DOHH2 (cell line): Measurements from ENCODE around the gene TC2N.

Experiments
- H3F3A ChIP-seq: fragments of 200-600 bp; sonication (generic), shearing (Covaris generic); 2 replicates; pipeline ENCODE4 v1.6.0; 2016; ENCODE audit warnings: antibody characterized with exemption, mild to moderate bottlenecking; ENCODE audit not compliant: control insufficient read depth, insufficient read depth
- H3K27ac ChIP-seq: fragments of 200-600 bp; sonication (generic); 2 replicates; pipeline ENCODE4 v1.5.1; 2014; ENCODE audit warnings: low read depth, mild to moderate bottlenecking, low read length, moderate library complexity
- H3K27me3 ChIP-seq: fragments of 200-600 bp; sonication (generic); 2 replicates; pipeline ENCODE4 v1.6.1; 2014; ENCODE audit warnings: mild to moderate bottlenecking, low read length, mixed read lengths; ENCODE audit not compliant: control insufficient read depth
- H3K36me3 ChIP-seq: fragments of 200-600 bp; sonication (generic); 2 replicates; pipeline ENCODE4 v1.6.1; 2014; ENCODE audit warnings: mild to moderate bottlenecking, low read length, moderate library complexity, mixed read lengths; ENCODE audit not compliant: control insufficient read depth
- H3K4me1 ChIP-seq: fragments of 200-600 bp; sonication (generic); 2 replicates; pipeline ENCODE4 v1.6.1; 2014; ENCODE audit warnings: mild to moderate bottlenecking, low read length, mixed read lengths; ENCODE audit not compliant: control insufficient read depth
- H3K4me2 ChIP-seq: fragments of 200-600 bp; sonication (generic); 2 replicates; pipeline ENCODE4 v1.6.0; 2014; ENCODE audit warnings: mild to moderate bottlenecking, low read length, moderate library complexity
- H3K4me3 ChIP-seq: fragments of 200-600 bp; sonication (generic); 2 replicates; pipeline ENCODE4 v1.5.1; 2014; ENCODE audit warnings: mild to moderate bottlenecking, low read length, mixed read lengths
- H3K79me2 ChIP-seq: fragments of 200-600 bp; sonication (generic); 2 replicates; pipeline ENCODE4 v1.6.1; 2014; ENCODE audit warnings: mild to moderate bottlenecking, low read length, mixed read lengths; ENCODE audit not compliant: control insufficient read depth
- H3K9me2 ChIP-seq: fragments of 200-600 bp; sonication (generic); replicated peaks from 2 replicates; pipeline ENCODE4 v1.6.1; 2014; ENCODE audit warnings: mild to moderate bottlenecking, low read length, mixed read lengths; ENCODE audit not compliant: control insufficient read depth
- H3K9me3 ChIP-seq: fragments of 200-600 bp; sonication (generic); 2 replicates; pipeline ENCODE4 v1.6.1; 2014; ENCODE audit warnings: antibody characterized with exemption, low read length, mixed read lengths; ENCODE audit not compliant: control insufficient read depth, insufficient read depth
- H4K20me1 ChIP-seq: fragments of 200-600 bp; sonication (generic); 2 replicates; pipeline ENCODE4 v1.6.0; 2014; ENCODE audit warnings: low read depth, mild to moderate bottlenecking, antibody characterized with exemption, low read length, moderate library complexity; ENCODE audit not compliant: control insufficient read depth, insufficient read depth
- CTCF ChIP-seq: fragments of 200-600 bp; sonication (generic); IDR thresholded peaks from one replicate; pipeline ENCODE4 v1.5.1; 2014; ENCODE audit warnings: antibody characterized with exemption, mild to moderate bottlenecking, low read depth, low read length; ENCODE audit not compliant: poor library complexity, severe bottlenecking
- EZH2phosphoT487 ChIP-seq: fragments of 200-600 bp; sonication (generic); IDR thresholded peaks from 2 replicates; pipeline ENCODE4 v1.6.1; 2017; ENCODE audit warnings: borderline replicate concordance, mild to moderate bottlenecking, antibody characterized with exemption, low read length, moderate library complexity, mixed read lengths

Gene TC2N

DNA sequence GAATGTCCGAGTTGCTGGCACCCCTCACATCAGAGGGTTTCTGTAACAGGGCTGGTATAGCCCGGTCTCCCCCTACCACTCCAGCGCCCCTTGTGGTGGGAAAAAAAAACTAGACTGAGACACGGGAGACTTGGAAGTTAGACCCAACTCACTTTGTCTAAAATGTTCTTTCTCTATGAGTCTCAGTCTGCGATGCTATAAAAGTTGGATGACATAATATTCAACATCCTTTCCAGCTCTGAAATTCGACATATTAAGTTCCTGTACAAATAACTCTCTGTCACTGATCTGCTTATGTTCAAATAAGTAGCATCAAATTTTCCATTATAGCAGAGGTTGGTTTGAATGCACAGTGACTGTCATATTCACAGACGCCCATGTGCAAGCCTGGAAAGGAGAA lies 25.7 kb upstream of the TC2N start:
- H3K4me3 ChIP-seq = no peak overlapping the region
- 0 out of 2 replicates have a peak, but pooled peaks cover 6% of the 10 kb centered on the region for H3K4me1 ChIP-seq
- H3K9me2 ChIP-seq = no peaks in the 10 kb centered on the region
- peaks cover 4% of the 10 kb centered on the region; the same call in 1 of the 2 replicates for H3K27me3 ChIP-seq
- no peaks in the 10 kb centered on the region for H3K36me3 ChIP-seq
- peak; percentile 90 for TF ChIP-seq CTCF
- TF ChIP-seq EZH2phosphoT487 = no peak
- peak overlapping the region; percentile 22; the same call in 1 of the 2 replicates for H3K4me2 ChIP-seq
- no peaks in the 10 kb centered on the region for H4K20me1 ChIP-seq
- H3K79me2 ChIP-seq = no peaks in the 10 kb centered on the region
- no peaks in the 10 kb centered on the region for H3F3A ChIP-seq
- no peak overlapping the region for H3K27ac ChIP-seq
- no peaks in the 10 kb centered on the region for H3K9me3 ChIP-seq

GRCh38 chr14:91891721-91892220 lies 24.4 kb upstream of the TC2N start:
- no peak overlapping the region for H3K4me2 ChIP-seq
- no peak for TF ChIP-seq EZH2phosphoT487
- no peaks in the 10 kb centered on the region for H3K9me3 ChIP-seq
- 0 out of 2 replicates have a peak, but pooled peaks cover 6% of the 10 kb centered on the region for H3K4me1 ChIP-seq
- H3K9me2 ChIP-seq = no peaks in the 10 kb centered on the region
- H3F3A ChIP-seq = no peaks in the 10 kb centered on the region
- no peaks in the 10 kb centered on the region for H3K79me2 ChIP-seq
- no peak overlapping the region for H3K4me3 ChIP-seq
- peaks cover 4% of the 10 kb centered on the region; the same call in 1 of the 2 replicates for H3K27me3 ChIP-seq
- no peak overlapping the region for H3K27ac ChIP-seq
- H3K36me3 ChIP-seq = no peaks in the 10 kb centered on the region
- H4K20me1 ChIP-seq = no peaks in the 10 kb centered on the region

DNA sequence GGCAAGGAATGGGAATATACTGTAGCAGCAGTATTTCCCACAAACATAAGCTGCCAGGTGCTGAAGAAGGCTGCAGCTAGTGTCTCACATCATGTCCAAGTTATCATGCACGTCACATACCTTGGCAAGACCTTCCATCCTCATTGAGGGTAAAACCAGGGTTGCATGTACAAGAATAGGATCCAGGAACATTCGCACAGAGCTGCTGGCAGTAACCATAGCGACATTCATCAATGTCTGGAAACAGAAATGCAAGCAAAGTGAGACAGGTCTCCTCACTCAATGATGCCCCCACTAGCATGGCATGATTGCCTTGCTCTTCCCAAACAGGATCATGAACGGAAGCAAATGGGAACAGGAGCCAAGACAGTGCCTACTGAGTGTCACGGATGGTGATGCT lies 23.8 kb upstream of the TC2N start:
- H3K4me1 ChIP-seq = 0 out of 2 replicates have a peak, but pooled peaks cover 6% of the 10 kb centered on the region
- no peaks in the 10 kb centered on the region for H4K20me1 ChIP-seq
- H3K27me3 ChIP-seq = peaks cover 4% of the 10 kb centered on the region; the same call in 1 of the 2 replicates
- H3K79me2 ChIP-seq = no peaks in the 10 kb centered on the region
- no peaks in the 10 kb centered on the region for H3K9me2 ChIP-seq
- no peak overlapping the region for H3K4me2 ChIP-seq
- TF ChIP-seq CTCF (no peak), EZH2phosphoT487 (no peak)
- no peaks in the 10 kb centered on the region for H3F3A ChIP-seq
- H3K4me3 ChIP-seq = no peak overlapping the region
- H3K9me3 ChIP-seq = no peaks in the 10 kb centered on the region
- no peaks in the 10 kb centered on the region for H3K36me3 ChIP-seq
- no peak overlapping the region for H3K27ac ChIP-seq

DNA sequence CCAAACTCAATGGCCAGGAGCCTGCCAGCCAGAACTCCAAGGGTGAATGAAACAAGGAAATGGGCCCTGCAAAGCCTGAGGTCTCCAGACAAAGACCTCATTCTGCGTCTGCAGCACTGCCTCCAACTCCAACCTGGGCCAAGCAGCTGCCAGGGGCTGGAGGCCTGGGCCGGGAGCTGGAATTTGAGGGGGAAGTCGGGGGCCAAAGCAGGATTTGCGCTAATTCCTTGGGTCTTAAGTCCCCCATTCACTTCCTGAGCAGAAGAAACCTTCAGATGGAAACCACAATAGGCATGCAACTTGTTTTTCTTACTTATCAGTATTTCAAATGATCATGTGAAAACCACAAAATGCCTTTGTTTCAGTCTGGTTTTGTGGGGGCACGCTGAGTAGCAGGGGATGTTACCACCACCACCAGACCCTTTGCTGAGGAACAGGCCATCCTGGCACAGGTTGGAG lies 23.0 kb upstream of the TC2N start:
- Histone ChIP-seq H3K4me3 (no peak overlapping the region), H3K9me3 (no peaks in the 10 kb centered on the region), H3K9me2 (no peaks in the 10 kb centered on the region), H3K36me3 (no peaks in the 10 kb centered on the region), H3K4me1 (0 out of 2 replicates have a peak, but pooled peaks cover 6% of the 10 kb centered on the region), H3K79me2 (no peaks in the 10 kb centered on the region), H3K27ac (no peak overlapping the region), H3F3A (no peaks in the 10 kb centered on the region), H3K4me2 (no peak overlapping the region), H3K27me3 (peaks cover 4% of the 10 kb centered on the region; the same call in 1 of the 2 replicates), H4K20me1 (no peaks in the 10 kb centered on the region)
- TF ChIP-seq EZH2phosphoT487 = no peak
